Measurements from ENCODE around the gene ELMO2.

DNA sequence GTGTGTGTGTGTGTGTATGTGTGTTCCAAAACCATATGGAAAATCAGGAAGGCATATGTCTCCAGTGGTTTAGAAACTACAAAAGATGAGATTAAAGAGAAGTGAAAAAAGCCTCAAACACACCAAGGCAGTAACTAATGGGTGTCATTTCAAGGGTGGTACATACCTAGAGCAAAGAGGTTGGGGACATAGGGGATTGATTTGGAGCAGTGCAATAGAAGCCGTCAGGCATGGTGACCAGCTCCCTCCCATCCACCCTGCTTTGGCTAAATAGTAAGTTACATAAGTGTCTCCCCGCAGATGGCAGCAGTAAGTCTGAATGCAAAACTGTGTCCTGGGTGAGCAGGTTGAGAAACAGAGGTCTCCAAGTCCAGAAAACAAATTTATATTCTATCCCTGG lies 10.4 kb upstream of the ELMO2 start:
- TF ChIP-seq, protein P1, sequence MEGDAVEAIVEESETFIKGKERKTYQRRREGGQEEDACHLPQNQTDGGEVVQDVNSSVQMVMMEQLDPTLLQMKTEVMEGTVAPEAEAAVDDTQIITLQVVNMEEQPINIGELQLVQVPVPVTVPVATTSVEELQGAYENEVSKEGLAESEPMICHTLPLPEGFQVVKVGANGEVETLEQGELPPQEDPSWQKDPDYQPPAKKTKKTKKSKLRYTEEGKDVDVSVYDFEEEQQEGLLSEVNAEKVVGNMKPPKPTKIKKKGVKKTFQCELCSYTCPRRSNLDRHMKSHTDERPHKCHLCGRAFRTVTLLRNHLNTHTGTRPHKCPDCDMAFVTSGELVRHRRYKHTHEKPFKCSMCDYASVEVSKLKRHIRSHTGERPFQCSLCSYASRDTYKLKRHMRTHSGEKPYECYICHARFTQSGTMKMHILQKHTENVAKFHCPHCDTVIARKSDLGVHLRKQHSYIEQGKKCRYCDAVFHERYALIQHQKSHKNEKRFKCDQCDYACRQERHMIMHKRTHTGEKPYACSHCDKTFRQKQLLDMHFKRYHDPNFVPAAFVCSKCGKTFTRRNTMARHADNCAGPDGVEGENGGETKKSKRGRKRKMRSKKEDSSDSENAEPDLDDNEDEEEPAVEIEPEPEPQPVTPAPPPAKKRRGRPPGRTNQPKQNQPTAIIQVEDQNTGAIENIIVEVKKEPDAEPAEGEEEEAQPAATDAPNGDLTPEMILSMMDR (IDR thresholded peaks at IDR 0.05), result no peak
- TF ChIP-seq ZFX (IDR thresholded peaks at IDR 0.05; ENCODE audit: borderline replicate concordance), result no peak

Data from 22Rv1 (cell line).